ENCODE data around the gene CCDC34. TPM values are rescaled to one million over a fixed set of nuclear protein-coding genes. Genes with fewer than 3 reads are reported as not detected.

Gene CCDC34
- total RNA-seq, 1 experiment from 2014 or later, result 35.6 TPM

GRCh38 chr11:27392278-27393114 lies 29.5 kb upstream of the CCDC34 start:
- peak; percentile 63 for DNase-seq (ENCODE audit: low read depth)

GRCh38 chr11:27391331-27392015 lies 28.5 kb upstream of the CCDC34 start:
- DNase-seq (ENCODE audit: low read depth), result peak; percentile 18

GRCh38 chr11:27390318-27391295 lies 27.6 kb upstream of the CCDC34 start:
- DNase-seq (ENCODE audit: low read depth), result no peak

- DNase-seq (ENCODE audit: low read depth), result peak; percentile 23
Measured at GRCh38 chr11:27388869-27389268, 25.9 kb upstream of the CCDC34 start.

- DNase-seq (ENCODE audit: low read depth), result peak; percentile 21
Measured at GRCh38 chr11:27388001-27388400, 25.0 kb upstream of the CCDC34 start.

GRCh38 chr11:27387362-27387761 lies 24.3 kb upstream of the CCDC34 start:
- no peak for DNase-seq (ENCODE audit: low read depth)

GRCh38 chr11:27386181-27386845 lies 23.3 kb upstream of the CCDC34 start:
- no peak for DNase-seq (ENCODE audit: low read depth)

- peak; percentile 74 for DNase-seq (ENCODE audit: low read depth)
Measured at GRCh38 chr11:27385245-27385644, 22.2 kb upstream of the CCDC34 start.

- no peak for DNase-seq (ENCODE audit: low read depth)
Measured at GRCh38 chr11:27384227-27384626, 21.2 kb upstream of the CCDC34 start.

GRCh38 chr11:27383645-27384044 lies 20.6 kb upstream of the CCDC34 start:
- DNase-seq (ENCODE audit: low read depth), result no peak

GRCh38 chr11:27381238-27381666 lies 18.2 kb upstream of the CCDC34 start:
- DNase-seq (ENCODE audit: low read depth), result no peak

GRCh38 chr11:27380771-27381170 lies 17.8 kb upstream of the CCDC34 start:
- no peak for DNase-seq (ENCODE audit: low read depth)

GRCh38 chr11:27379449-27379848 lies 16.4 kb upstream of the CCDC34 start:
- no peak for DNase-seq (ENCODE audit: low read depth)

- no peak for DNase-seq (ENCODE audit: low read depth)
Measured at GRCh38 chr11:27375370-27375769, 12.4 kb upstream of the CCDC34 start.

- no peak for DNase-seq (ENCODE audit: low read depth)
Measured at GRCh38 chr11:27373856-27374602, 11.0 kb upstream of the CCDC34 start.

- DNase-seq (ENCODE audit: low read depth), result no peak
Measured at GRCh38 chr11:27373392-27373791, 10.4 kb upstream of the CCDC34 start.

- no peak for DNase-seq (ENCODE audit: low read depth)
Measured at GRCh38 chr11:27372164-27372563, 9.1 kb upstream of the CCDC34 start.

GRCh38 chr11:27371489-27371888 lies 8.5 kb upstream of the CCDC34 start:
- no peak for DNase-seq (ENCODE audit: low read depth)

- no peak for DNase-seq (ENCODE audit: low read depth)
Measured at GRCh38 chr11:27370374-27370773, 7.4 kb upstream of the CCDC34 start.

- DNase-seq (ENCODE audit: low read depth), result no peak
Measured at GRCh38 chr11:27367881-27368280, 4.9 kb upstream of the CCDC34 start.
